ENCODE data around the gene DHRS7. TPM values are rescaled to one million over a fixed set of nuclear protein-coding genes. Genes with fewer than 3 reads are reported as not detected.

Gene DHRS7
- total and polyA plus RNA-seq, 10 of the 15 experiments (the other 5 are each of a cell fraction or from before 2014, with no cell fraction given), result 55.0 to 99.8 (median 62.2) TPM

DNA sequence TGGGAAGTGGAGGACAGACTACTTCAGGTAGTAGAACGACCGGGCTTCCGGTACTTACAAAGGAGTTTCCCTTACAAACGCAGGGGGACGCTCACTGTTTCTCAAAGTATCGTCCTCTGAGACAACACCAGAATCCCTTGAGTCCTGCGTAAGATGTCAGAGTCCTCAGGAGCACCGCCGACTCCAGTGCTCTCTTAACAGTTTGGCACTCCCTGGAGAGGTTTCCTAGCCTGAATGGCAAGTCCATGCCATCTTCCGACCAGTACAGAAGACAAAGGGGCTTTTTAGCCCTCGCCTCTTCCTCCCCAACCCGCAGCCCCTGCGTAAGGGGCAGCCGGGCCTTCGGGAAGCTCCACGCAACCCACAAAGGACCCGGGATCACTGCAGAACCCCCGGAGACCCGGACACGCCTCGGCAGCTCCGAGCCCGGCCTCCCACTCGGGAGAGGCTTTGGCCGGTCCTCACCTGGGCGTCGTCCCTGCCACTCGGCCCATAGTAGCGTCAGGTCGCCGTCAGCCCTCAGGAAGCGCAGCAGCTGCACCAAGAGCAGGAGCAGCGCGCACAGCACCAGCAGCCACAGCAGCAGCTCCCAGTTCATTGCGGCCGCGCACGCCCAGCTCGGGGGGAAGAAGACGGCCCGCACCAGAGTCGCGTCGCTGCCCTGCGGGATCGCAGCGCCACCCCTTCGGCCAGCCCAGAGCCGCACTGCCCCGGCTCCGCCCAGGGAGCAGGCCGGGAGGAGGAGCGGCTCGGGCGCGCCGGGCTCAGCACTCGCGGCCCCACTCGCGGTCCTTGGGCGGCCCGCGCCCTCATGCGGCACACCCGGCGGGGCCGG lies at the start of gene DHRS7 (continued):
- TF ChIP-seq, protein P1, sequence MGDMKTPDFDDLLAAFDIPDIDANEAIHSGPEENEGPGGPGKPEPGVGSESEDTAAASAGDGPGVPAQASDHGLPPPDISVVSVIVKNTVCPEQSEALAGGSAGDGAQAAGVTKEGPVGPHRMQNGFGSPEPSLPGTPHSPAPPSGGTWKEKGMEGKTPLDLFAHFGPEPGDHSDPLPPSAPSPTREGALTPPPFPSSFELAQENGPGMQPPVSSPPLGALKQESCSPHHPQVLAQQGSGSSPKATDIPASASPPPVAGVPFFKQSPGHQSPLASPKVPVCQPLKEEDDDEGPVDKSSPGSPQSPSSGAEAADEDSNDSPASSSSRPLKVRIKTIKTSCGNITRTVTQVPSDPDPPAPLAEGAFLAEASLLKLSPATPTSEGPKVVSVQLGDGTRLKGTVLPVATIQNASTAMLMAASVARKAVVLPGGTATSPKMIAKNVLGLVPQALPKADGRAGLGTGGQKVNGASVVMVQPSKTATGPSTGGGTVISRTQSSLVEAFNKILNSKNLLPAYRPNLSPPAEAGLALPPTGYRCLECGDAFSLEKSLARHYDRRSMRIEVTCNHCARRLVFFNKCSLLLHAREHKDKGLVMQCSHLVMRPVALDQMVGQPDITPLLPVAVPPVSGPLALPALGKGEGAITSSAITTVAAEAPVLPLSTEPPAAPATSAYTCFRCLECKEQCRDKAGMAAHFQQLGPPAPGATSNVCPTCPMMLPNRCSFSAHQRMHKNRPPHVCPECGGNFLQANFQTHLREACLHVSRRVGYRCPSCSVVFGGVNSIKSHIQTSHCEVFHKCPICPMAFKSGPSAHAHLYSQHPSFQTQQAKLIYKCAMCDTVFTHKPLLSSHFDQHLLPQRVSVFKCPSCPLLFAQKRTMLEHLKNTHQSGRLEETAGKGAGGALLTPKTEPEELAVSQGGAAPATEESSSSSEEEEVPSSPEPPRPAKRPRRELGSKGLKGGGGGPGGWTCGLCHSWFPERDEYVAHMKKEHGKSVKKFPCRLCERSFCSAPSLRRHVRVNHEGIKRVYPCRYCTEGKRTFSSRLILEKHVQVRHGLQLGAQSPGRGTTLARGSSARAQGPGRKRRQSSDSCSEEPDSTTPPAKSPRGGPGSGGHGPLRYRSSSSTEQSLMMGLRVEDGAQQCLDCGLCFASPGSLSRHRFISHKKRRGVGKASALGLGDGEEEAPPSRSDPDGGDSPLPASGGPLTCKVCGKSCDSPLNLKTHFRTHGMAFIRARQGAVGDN (IDR thresholded peaks at IDR 0.05), result peak; percentile 75; the same call in 1 of the 2 replicates
- TF ChIP-seq RBBP5 (conservative IDR thresholded peaks at IDR 0.05), result no peak
- TF ChIP-seq, protein P2, sequence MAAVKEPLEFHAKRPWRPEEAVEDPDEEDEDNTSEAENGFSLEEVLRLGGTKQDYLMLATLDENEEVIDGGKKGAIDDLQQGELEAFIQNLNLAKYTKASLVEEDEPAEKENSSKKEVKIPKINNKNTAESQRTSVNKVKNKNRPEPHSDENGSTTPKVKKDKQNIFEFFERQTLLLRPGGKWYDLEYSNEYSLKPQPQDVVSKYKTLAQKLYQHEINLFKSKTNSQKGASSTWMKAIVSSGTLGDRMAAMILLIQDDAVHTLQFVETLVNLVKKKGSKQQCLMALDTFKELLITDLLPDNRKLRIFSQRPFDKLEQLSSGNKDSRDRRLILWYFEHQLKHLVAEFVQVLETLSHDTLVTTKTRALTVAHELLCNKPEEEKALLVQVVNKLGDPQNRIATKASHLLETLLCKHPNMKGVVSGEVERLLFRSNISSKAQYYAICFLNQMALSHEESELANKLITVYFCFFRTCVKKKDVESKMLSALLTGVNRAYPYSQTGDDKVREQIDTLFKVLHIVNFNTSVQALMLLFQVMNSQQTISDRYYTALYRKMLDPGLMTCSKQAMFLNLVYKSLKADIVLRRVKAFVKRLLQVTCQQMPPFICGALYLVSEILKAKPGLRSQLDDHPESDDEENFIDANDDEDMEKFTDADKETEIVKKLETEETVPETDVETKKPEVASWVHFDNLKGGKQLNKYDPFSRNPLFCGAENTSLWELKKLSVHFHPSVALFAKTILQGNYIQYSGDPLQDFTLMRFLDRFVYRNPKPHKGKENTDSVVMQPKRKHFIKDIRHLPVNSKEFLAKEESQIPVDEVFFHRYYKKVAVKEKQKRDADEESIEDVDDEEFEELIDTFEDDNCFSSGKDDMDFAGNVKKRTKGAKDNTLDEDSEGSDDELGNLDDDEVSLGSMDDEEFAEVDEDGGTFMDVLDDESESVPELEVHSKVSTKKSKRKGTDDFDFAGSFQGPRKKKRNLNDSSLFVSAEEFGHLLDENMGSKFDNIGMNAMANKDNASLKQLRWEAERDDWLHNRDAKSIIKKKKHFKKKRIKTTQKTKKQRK (IDR thresholded peaks at IDR 0.05; ENCODE audit: low read depth, low read length), result no peak
- no peak for TF ChIP-seq YBX1 (IDR thresholded peaks at IDR 0.05)
- TF ChIP-seq POU2F2 (IDR thresholded peaks at IDR 0.05; ENCODE audit: borderline replicate concordance, low read depth, low read length), result 0 out of 3 replicates have a peak, but pooled peaks have one; percentile 42
- 0 out of 2 replicates have a peak, but pooled peaks have one; percentile 50 for TF ChIP-seq NBN (IDR thresholded peaks at IDR 0.05)
- TF ChIP-seq, protein P3, sequence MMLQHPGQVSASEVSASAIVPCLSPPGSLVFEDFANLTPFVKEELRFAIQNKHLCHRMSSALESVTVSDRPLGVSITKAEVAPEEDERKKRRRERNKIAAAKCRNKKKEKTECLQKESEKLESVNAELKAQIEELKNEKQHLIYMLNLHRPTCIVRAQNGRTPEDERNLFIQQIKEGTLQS (IDR thresholded peaks at IDR 0.05; ENCODE audit: borderline replicate concordance, extremely low read depth, low read depth, low read length), result no peak
- peak; percentile 47; the same call in 1 of the 2 replicates for TF ChIP-seq ZBED1 (IDR thresholded peaks at IDR 0.05; ENCODE audit: borderline replicate concordance)
- TF ChIP-seq, protein P4, sequence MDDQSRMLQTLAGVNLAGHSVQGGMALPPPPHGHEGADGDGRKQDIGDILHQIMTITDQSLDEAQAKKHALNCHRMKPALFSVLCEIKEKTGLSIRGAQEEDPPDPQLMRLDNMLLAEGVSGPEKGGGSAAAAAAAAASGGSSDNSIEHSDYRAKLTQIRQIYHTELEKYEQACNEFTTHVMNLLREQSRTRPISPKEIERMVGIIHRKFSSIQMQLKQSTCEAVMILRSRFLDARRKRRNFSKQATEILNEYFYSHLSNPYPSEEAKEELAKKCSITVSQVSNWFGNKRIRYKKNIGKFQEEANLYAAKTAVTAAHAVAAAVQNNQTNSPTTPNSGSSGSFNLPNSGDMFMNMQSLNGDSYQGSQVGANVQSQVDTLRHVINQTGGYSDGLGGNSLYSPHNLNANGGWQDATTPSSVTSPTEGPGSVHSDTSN (IDR thresholded peaks at IDR 0.05; ENCODE audit: insufficient replicate concordance, low read depth, low read length), result no peak
- peak; percentile 40; the same call in 1 of the 2 replicates for TF ChIP-seq TCF12 (IDR thresholded peaks at IDR 0.05; ENCODE audit: low read depth, low read length)
- no peak for TF ChIP-seq CEBPB (IDR thresholded peaks at IDR 0.05; ENCODE audit: borderline replicate concordance in 1 of 2, low read depth in 2 of 2, low read length in 2 of 2)
- TF ChIP-seq BHLHE40 (IDR thresholded peaks at IDR 0.05; ENCODE audit: borderline replicate concordance in 1 of 2, low read depth in 2 of 2, low read length in 1 of 2), result peak; percentile 49 to 75; a peak in 3 of 4 replicates
- TF ChIP-seq ESRRA (IDR thresholded peaks at IDR 0.05; ENCODE audit: low read length), result no peak
- no peak for TF ChIP-seq PML (IDR thresholded peaks at IDR 0.05; ENCODE audit: low read length)
- TF ChIP-seq, protein P5, sequence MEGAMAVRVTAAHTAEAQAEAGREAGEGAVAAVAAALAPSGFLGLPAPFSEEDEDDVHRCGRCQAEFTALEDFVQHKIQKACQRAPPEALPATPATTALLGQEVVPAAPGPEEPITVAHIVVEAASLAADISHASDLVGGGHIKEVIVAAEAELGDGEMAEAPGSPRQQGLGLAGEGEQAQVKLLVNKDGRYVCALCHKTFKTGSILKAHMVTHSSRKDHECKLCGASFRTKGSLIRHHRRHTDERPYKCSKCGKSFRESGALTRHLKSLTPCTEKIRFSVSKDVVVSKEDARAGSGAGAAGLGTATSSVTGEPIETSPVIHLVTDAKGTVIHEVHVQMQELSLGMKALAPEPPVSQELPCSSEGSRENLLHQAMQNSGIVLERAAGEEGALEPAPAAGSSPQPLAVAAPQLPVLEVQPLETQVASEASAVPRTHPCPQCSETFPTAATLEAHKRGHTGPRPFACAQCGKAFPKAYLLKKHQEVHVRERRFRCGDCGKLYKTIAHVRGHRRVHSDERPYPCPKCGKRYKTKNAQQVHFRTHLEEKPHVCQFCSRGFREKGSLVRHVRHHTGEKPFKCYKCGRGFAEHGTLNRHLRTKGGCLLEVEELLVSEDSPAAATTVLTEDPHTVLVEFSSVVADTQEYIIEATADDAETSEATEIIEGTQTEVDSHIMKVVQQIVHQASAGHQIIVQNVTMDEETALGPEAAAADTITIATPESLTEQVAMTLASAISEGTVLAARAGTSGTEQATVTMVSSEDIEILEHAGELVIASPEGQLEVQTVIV (IDR thresholded peaks at IDR 0.05; ENCODE audit: borderline replicate concordance, partially characterized antibody), result no peak
- peak; percentile 77; the same call in 1 of the 2 replicates for TF ChIP-seq ASH2L (IDR thresholded peaks at IDR 0.05; ENCODE audit: borderline replicate concordance, low read depth)

Measured in GM12878 (cell line).